Activated CD4-positive, alpha-beta T cell treated with anti-CD3 and anti-CD28 coated beads, Interleukin-2, amount 50 U/mL, for 24 hours (primary cell): ENCODE measurements around the gene MIOS.
"Not testable (repeated sequence)": the region's sequence is repeated elsewhere in the genome, so short reads cannot be mapped to it uniquely, and the experiment has no call there.

ENCODE experiments used
- DNase-seq, 2 donors: peaks; one replicate each; pipeline ENCODE4 v3.0.0-alpha.2; 2020; ENCODE audit warnings: low read depth in 1 of 2, low spot score in 1 of 2

MIOS gene

DNA sequence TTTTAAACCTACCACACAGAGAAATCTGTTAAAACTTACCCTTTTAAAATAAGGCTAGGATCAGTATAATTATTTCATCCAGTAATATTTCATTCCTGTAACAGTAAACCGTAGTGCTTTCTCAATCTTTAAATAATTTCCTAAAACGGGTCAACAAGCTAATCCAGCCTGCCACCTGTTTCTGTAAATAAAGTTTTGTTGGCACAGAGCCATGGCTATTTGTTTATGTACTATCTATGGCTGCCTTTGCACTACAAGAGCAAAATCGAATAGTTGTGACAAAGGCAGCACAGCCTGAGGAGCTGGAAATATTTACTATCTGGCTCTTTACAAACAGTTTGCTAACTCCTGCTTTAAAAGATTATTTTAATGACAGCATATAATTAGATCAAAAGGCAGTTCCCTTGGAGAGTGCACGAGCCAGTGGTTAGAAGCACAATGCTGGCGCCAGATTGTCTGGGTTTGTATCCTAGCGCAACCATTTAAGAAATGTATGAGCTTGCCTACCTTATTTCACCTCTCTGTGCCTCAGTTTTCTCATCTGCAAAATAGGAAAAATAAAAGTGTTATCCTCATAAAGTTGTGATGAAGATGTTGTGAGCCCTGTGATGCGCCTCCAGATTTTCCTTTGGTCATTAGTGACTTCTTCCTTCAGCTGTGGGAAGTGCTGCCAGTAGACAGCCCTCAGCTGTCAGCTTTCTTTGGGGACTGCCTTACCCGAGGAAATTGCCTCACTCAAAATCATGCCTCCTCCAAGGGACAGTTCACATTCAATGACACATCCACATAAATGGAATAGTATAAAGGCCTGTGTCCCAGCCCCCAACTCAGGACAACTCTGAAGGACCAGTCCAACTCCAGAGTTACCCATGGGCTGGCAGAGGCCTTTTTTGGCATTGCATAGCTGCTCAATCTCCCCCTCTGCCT is 11.8 kb upstream of the MIOS start:
- DNase-seq: no peak

- no peak for DNase-seq
These were observed 9.8 kb upstream of the MIOS start for GRCh38 chr7:7556852-7557251.

DNA sequence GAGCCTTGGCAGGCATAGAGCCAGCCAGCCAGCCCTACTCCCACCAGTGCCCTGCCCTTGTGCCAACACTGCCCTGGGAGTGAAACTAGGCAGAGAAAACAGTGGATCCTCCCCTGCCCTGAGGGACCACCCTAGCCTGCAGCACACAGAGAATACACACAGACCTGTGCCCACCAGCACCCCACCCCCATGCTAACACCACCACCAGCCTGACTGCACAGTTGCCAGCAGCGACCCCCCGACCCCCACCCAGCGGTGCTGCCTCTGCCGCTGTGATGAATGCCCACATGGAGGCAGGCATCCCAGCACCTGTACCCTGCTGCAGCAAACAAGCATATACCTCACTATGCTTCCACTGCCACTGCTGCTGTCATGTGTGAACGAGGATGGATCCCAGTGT is 9.4 kb upstream of the MIOS start:
- DNase-seq: no peak

DNA sequence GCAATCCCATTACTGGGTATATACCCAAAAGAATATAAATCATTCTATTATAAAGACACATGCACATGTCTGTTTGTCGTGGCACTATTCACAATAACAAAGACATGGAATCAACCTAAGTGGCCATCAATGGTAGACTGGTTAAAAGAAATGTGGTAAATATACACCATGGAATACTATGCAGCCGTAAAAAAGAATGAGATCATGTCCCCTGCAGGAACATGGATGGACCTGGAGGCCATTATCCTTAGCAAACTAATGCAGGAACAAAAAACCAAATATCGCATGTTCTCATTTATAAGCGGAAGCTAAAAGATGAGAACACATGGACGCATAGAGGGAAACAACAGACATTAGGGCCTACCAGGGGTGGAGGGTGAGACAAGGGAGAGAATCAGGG is 5.1 kb upstream of the MIOS start:
- DNase-seq: not testable (repeated sequence)

DNA sequence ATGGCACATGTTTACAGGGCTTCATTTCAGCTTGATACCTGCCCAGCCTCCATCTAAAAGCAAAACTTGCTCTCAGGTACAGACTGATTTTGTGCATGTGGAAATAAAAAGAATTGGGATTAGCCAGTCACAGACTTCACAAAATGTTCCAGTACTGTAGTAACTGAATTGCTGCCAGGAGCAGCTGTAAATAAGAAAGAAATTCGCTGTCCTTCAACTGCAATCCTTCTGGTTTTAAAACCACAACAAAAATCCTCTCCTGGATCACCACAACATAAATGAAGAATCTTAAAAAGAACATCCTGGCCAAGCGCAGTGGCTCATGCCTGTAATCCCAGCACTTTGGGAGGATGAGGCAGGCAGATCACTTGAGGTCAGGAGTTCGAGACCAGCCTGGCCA is 3.9 kb upstream of the MIOS start:
- DNase-seq: no peak

- no peak for DNase-seq
These were observed 3.4 kb upstream of the MIOS start for GRCh38 chr7:7563269-7563668.

GRCh38 chr7:7563813-7564212 is 2.9 kb upstream of the MIOS start:
- no peak for DNase-seq

GRCh38 chr7:7564323-7564780 is 2.3 kb upstream of the MIOS start:
- no peak for DNase-seq

DNA sequence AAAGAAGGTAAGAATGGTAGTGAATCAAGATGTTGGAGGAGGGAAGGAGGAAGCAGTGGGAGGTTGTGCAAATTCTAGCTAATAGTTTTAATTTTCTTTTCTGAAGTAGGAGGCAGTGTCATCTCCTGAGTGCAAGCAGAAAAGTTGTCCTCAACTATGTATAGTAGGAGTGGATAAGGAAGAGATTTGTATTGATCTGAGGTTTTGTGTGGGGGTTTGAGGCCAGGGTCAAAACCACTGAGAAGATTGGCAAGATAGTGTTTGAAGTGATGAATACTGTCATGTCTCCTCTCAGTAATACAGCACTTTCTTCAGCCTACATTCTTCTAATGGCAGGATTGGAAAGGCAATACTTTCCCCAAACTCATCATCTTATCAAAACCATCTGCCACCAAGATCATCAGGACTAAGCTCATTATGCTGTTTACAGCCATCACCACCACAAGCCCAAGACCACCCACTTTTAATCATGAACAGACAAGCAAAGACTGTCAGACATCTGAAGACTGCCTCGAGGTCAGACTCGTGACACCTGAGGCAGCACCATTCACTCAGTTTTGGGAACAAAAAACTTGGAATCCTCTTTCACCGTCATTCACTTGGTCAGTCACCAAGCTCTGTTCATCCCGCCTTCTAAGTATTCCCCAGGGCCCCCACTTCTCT is 1.5 kb upstream of the MIOS start:
- no peak for DNase-seq

DNA sequence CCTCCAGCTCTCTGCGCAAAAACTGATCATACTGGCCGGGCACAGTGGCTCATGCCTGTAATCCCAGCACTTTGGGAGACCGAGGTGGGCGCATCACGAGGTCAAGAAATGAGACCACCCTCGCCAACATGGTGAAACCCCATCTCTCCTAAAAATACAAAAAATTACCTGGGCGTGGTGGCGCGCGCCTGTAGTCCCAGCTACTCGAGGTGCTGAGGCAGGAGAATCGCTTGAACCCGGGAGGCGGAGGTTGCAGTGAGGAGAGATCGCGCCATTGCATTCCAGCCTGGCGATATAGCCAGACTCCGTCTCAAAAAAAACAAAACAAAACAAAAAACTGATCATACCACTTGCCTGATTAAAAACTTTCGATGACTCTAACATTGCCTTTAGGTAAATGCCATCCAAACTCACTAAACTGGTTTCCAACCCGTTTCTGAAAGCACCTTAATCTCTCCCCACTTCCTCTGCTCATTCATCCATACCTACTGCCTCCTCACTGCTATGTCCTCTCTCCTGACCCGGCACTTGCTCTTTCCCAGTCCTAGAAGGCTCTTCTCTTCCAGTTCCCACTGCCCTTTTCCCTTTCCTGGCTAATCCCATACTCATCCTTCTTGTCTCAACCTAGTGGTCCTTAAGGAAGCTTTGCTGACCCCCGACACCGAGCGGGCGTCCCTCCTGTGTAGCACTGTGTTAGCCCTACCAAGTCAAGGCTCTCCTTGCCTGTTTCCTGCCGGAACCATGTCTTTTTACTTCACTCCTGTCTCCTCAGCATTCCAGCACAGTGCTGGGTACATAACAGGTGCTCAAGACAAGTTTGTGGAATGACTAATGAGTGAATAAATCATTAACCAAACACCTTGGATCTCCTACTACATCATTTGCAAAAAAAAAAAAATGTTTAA is 686 bp upstream of the MIOS start:
- DNase-seq: no peak

GRCh38 chr7:7567898-7568531 is 1.3 kb downstream of the MIOS start:
- no peak for DNase-seq

- no peak for DNase-seq
These were observed 1.9 kb downstream of the MIOS start for GRCh38 chr7:7568553-7568952.

DNA sequence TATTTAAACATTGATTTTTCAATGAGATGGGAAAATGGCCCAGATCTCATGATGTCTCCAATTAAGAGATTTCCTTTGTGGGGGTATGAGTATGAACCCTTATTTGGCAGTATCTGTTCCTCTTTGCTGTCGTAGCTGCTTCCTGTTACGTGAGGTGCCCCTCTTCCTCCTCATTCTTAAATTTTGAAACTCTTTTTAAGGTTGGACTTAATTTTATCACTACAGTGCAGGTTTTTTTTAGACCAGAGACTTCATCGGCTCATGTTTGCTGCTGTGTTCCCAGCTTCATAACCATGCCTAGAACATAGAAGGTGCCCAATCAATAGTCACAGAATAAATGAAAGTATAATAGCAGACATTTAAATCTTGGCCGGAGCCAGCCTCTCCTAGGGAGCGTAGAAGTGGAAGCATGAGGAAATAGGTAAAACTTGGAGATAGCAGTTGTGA is 2.4 kb downstream of the MIOS start:
- DNase-seq: no peak

DNA sequence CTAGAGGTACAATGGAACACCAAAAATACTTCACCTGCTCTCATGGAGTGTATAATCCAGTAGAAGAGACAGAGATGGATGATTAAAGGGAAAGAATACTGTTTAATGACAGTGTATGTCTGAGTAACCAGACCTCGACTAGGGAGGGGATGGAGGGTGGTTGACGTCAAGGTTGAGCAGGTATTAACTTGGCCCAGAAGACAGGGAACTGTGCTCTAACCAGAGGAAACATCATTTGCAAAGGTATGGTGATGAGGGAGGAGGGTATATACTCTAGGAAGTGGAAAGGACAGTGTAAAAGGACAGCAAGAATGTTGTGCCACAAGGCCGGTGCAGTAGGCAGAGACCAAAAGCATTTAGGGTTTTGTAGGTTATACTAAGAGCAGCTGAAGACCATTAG is 2.9 kb downstream of the MIOS start:
- DNase-seq: no peak

GRCh38 chr7:7570584-7570983 is 3.9 kb downstream of the MIOS start:
- DNase-seq: no peak

DNA sequence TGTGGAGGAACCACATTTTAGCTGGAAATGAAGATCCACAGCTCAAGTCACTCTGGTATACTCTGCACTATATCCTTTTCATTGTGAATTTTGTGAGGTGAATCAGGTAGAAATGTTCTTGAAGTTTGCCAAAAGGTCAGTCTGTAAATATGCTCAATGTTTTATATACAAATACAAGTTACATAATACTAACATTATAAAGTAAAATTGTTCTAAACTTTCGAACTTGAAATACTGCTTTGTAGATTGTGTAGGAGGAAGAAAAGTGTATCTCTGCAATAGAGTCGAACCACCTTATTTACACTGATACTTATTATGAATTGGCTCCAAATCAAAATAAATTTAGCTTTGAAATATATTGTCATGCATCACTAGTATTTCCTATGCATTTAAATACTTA is 7.0 kb downstream of the MIOS start:
- DNase-seq: no peak

GRCh38 chr7:7576344-7576743 is 9.7 kb downstream of the MIOS start:
- DNase-seq: no peak

- no peak for DNase-seq
These were observed 11.2 kb downstream of the MIOS start for GRCh38 chr7:7577888-7578287.

DNA sequence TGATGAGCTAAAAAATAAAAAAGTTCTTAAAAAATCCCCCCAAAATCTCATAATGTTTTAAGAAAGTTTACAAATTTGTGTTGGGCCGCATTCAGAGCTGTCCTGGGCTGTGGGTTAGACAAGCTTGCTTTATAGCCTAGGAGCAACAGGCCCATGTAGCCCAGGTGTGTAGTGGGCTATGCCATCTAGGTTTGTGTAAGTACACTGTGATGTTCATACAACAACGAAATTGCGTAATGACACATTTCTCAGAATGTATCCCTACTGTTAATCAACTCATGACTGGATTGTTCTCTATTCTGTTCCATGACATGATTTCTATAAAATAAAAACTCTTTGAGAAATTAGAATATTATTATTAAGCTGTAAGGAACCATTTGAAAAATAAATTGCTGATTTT is 13.0 kb downstream of the MIOS start:
- DNase-seq: no peak

GRCh38 chr7:7581531-7582179 is 15.0 kb downstream of the MIOS start:
- no peak for DNase-seq
